ENCODE data around the gene C22orf23.

The C22orf23 gene

DNA sequence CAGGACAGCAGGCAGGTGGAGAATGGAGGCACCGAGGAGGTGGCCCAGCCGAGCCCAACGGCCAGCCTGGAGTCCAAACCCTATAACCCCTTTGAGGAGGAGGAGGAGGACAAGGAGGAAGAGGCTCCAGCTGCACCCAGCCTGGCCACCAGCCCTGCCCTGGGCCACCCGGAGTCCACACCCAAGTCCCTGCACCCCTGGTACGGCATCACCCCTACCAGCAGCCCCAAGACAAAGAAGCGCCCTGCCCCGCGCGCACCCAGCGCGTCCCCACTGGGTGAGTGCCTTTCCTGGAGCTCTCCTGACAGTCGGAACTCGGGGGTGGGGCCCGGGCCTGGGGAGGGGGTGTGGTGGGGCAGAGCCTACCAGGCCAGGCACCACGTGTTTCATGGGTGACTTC is 27.6 kb downstream of the C22orf23 start:
- DNase-seq (ENCODE audit: low spot score): no peak
- TF ChIP-seq, protein P1, sequence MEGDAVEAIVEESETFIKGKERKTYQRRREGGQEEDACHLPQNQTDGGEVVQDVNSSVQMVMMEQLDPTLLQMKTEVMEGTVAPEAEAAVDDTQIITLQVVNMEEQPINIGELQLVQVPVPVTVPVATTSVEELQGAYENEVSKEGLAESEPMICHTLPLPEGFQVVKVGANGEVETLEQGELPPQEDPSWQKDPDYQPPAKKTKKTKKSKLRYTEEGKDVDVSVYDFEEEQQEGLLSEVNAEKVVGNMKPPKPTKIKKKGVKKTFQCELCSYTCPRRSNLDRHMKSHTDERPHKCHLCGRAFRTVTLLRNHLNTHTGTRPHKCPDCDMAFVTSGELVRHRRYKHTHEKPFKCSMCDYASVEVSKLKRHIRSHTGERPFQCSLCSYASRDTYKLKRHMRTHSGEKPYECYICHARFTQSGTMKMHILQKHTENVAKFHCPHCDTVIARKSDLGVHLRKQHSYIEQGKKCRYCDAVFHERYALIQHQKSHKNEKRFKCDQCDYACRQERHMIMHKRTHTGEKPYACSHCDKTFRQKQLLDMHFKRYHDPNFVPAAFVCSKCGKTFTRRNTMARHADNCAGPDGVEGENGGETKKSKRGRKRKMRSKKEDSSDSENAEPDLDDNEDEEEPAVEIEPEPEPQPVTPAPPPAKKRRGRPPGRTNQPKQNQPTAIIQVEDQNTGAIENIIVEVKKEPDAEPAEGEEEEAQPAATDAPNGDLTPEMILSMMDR (IDR thresholded peaks at IDR 0.05; ENCODE audit: extremely low read depth, insufficient read depth, missing control alignments): no peak
- in situ Hi-C loops (cut with MboI; ENCODE audit: low pct_unique_long_range_greater_than_20kb, low sequenced_read_pairs, unreplicated experiment): no loop called here

DNA sequence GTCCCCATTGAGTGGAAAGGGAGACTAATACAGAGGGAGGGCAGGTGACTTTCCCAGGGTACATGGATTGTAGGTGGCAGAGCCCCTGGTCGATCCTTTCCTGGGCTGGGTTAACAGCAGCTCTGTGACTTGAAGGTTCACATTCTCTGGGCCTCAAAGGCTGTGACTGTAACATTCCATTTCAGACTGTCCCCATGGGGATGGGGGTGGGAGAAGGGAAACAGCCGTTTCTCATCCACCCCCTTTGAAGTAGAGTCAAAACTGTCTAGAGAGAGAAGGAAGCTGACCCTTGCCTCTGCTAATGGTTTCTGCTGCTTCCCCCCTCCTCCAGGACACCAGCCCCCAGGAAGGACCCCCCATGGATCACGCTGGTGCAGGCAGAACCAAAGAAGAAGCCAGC is 28.1 kb downstream of the C22orf23 start:
- TF ChIP-seq, protein P1 (IDR thresholded peaks at IDR 0.05; ENCODE audit: extremely low read depth, insufficient read depth, missing control alignments): no peak
- no peak for DNase-seq (ENCODE audit: low spot score)
- in situ Hi-C loops (cut with MboI; ENCODE audit: low pct_unique_long_range_greater_than_20kb, low sequenced_read_pairs, unreplicated experiment): no loop called here

GRCh38 chr22:37924386-37925065 is 28.9 kb downstream of the C22orf23 start:
- in situ Hi-C loops (cut with MboI; ENCODE audit: low pct_unique_long_range_greater_than_20kb, low sequenced_read_pairs, unreplicated experiment): no loop called here
- TF ChIP-seq, protein P1 (IDR thresholded peaks at IDR 0.05; ENCODE audit: extremely low read depth, insufficient read depth, missing control alignments): no peak
- no peak for DNase-seq (ENCODE audit: low spot score)

GRCh38 chr22:37923927-37924326 is 29.5 kb downstream of the C22orf23 start:
- in situ Hi-C loops (cut with MboI; ENCODE audit: low pct_unique_long_range_greater_than_20kb, low sequenced_read_pairs, unreplicated experiment): no loop called here
- no peak for DNase-seq (ENCODE audit: low spot score)
- TF ChIP-seq, protein P1 (IDR thresholded peaks at IDR 0.05; ENCODE audit: extremely low read depth, insufficient read depth, missing control alignments): no peak

DNA sequence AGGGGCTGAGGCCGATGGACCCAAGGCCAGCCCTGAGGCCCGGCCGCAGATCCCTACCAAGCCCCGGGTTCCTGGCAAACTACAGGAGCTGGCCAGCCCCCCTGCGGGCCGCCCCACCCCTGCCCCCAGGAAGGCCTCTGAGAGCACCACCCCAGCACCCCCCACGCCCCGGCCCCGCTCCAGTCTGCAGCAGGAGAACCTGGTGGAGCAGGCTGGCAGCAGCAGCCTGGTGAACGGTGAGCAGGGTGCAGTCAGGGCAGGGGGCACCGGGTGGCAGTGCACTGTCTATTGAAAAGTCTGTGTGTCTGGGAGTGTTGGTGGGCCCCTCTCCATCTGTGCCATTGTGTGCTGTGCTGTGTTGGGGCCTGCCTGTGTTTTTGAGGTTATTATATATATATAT is 31.2 kb downstream of the C22orf23 start:
- in situ Hi-C loops (cut with MboI; ENCODE audit: low pct_unique_long_range_greater_than_20kb, low sequenced_read_pairs, unreplicated experiment): no loop called here
- TF ChIP-seq, protein P1 (IDR thresholded peaks at IDR 0.05; ENCODE audit: extremely low read depth, insufficient read depth, missing control alignments): no peak

GRCh38 chr22:37920126-37920525 is 33.3 kb downstream of the C22orf23 start:
- DNase-seq (ENCODE audit: low spot score): no peak
- TF ChIP-seq, protein P1 (IDR thresholded peaks at IDR 0.05; ENCODE audit: extremely low read depth, insufficient read depth, missing control alignments): no peak
- in situ Hi-C loops (cut with MboI; ENCODE audit: low pct_unique_long_range_greater_than_20kb, low sequenced_read_pairs, unreplicated experiment): no loop called here

More for the DNA sequence above, 31.2 kb downstream of the C22orf23 start:
- no peak for DNase-seq (ENCODE audit: low spot score)

All from GM13977 (cell line).